ENCODE results near the gene OIP5. TPM values are rescaled to one million over a fixed set of nuclear protein-coding genes. Genes with fewer than 3 reads are reported as not detected.

Gene OIP5
- total and polyA plus RNA-seq, 9 of the 15 experiments (the other 6 are each of a cell fraction or from before 2014, with no cell fraction given), result 8.3 to 54.8 (median 35.3) TPM

DNA sequence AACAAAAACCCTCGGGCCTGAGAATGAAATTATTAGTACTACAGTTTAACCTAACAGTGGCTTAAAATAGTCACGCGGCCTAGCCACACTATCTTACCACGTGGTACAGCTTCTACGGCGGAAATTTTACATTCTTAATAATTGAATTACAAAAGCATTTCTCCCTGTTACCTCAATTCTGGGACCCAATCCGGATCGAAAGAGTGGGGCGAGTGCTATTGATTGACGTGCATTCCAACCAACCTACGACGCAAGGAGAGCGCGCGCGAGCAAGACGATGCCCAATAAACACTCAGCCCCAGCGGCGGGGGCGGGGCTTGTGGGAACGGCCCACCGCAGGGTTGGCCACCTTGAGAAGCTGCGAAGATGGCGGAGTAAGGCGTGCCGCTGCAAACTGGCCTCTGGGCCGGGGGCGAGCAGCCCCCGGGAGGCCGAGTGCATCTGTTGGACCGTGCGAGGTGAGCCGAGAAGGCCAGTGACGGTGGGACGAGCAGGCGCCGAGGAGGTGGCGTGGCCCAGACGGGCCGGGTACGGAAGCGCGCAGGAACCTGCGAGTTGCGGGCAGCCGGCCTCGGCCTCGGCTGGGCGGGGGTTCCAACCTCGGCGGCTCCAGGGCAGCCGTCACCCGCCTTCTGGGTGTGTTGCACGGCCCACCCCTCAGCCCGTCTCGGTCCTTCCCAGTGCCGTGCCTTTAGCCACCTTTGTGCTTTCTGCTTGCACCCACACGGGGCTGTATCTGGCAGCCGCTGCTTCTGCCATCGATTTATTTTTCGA, 48.6 kb downstream of the OIP5 start (continued):
- TF ChIP-seq, protein P1, sequence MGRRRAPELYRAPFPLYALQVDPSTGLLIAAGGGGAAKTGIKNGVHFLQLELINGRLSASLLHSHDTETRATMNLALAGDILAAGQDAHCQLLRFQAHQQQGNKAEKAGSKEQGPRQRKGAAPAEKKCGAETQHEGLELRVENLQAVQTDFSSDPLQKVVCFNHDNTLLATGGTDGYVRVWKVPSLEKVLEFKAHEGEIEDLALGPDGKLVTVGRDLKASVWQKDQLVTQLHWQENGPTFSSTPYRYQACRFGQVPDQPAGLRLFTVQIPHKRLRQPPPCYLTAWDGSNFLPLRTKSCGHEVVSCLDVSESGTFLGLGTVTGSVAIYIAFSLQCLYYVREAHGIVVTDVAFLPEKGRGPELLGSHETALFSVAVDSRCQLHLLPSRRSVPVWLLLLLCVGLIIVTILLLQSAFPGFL (CRISPR knock-in tag; IDR thresholded peaks at IDR 0.05), result no peak
- TF ChIP-seq HDAC2 (IDR thresholded peaks at IDR 0.05), result peak; percentile 11
- no peak for TF ChIP-seq CC2D1A (IDR thresholded peaks at IDR 0.05)
- TF ChIP-seq TGIF2 (CRISPR knock-in tag; IDR thresholded peaks at IDR 0.05), result no peak
- TF ChIP-seq, protein P2, sequence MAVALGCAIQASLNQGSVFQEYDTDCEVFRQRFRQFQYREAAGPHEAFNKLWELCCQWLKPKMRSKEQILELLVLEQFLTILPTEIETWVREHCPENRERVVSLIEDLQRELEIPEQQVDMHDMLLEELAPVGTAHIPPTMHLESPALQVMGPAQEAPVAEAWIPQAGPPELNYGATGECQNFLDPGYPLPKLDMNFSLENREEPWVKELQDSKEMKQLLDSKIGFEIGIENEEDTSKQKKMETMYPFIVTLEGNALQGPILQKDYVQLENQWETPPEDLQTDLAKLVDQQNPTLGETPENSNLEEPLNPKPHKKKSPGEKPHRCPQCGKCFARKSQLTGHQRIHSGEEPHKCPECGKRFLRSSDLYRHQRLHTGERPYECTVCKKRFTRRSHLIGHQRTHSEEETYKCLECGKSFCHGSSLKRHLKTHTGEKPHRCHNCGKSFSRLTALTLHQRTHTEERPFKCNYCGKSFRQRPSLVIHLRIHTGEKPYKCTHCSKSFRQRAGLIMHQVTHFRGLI (CRISPR knock-in tag; IDR thresholded peaks at IDR 0.05), result no peak
- TF ChIP-seq ZNF785 (CRISPR knock-in tag; IDR thresholded peaks at IDR 0.05), result no peak
- TF ChIP-seq ZNF12 (CRISPR knock-in tag; IDR thresholded peaks at IDR 0.05), result peak; percentile 66
- peak; percentile 81 for TF ChIP-seq U2AF1 (optimal IDR thresholded peaks at IDR 0.05; ENCODE audit: low read depth, low read length)
- TF ChIP-seq ATF1 (CRISPR knock-in tag; IDR thresholded peaks at IDR 0.05), result no peak
- peak; percentile 97 for TF ChIP-seq ATF1 (tag; IDR thresholded peaks at IDR 0.05)
- TF ChIP-seq, protein P3, sequence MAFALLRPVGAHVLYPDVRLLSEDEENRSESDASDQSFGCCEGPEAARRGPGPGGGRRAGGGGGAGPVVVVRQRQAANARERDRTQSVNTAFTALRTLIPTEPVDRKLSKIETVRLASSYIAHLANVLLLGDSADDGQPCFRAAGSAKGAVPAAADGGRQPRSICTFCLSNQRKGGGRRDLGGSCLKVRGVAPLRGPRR (CRISPR knock-in tag; IDR thresholded peaks at IDR 0.05), result 0 out of 2 replicates have a peak, but pooled peaks have one; percentile 43
- peak; percentile 62 for TF ChIP-seq CCNT2 (IDR thresholded peaks at IDR 0.05; ENCODE audit: borderline replicate concordance, extremely low read depth, insufficient read length, low read depth, low read length)
- TF ChIP-seq FOS (IDR thresholded peaks at IDR 0.05; ENCODE audit: extremely low read depth, insufficient read length), result peak; percentile 99
- TF ChIP-seq, protein P4, sequence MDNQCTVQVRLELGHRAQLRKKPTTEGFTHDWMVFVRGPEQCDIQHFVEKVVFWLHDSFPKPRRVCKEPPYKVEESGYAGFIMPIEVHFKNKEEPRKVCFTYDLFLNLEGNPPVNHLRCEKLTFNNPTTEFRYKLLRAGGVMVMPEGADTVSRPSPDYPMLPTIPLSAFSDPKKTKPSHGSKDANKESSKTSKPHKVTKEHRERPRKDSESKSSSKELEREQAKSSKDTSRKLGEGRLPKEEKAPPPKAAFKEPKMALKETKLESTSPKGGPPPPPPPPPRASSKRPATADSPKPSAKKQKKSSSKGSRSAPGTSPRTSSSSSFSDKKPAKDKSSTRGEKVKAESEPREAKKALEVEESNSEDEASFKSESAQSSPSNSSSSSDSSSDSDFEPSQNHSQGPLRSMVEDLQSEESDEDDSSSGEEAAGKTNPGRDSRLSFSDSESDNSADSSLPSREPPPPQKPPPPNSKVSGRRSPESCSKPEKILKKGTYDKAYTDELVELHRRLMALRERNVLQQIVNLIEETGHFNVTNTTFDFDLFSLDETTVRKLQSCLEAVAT (IDR thresholded peaks at IDR 0.05), result peak; percentile 38 to 67; a peak in 2 of 4 replicates
- TF ChIP-seq, protein P5, sequence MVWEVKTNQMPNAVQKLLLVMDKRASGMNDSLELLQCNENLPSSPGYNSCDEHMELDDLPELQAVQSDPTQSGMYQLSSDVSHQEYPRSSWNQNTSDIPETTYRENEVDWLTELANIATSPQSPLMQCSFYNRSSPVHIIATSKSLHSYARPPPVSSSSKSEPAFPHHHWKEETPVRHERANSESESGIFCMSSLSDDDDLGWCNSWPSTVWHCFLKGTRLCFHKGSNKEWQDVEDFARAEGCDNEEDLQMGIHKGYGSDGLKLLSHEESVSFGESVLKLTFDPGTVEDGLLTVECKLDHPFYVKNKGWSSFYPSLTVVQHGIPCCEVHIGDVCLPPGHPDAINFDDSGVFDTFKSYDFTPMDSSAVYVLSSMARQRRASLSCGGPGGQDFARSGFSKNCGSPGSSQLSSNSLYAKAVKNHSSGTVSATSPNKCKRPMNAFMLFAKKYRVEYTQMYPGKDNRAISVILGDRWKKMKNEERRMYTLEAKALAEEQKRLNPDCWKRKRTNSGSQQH (CRISPR knock-in tag; IDR thresholded peaks at IDR 0.05), result no peak
- peak; percentile 59 for TF ChIP-seq PHF20 (IDR thresholded peaks at IDR 0.05; ENCODE audit: partially characterized antibody)
- TF ChIP-seq, protein P6, sequence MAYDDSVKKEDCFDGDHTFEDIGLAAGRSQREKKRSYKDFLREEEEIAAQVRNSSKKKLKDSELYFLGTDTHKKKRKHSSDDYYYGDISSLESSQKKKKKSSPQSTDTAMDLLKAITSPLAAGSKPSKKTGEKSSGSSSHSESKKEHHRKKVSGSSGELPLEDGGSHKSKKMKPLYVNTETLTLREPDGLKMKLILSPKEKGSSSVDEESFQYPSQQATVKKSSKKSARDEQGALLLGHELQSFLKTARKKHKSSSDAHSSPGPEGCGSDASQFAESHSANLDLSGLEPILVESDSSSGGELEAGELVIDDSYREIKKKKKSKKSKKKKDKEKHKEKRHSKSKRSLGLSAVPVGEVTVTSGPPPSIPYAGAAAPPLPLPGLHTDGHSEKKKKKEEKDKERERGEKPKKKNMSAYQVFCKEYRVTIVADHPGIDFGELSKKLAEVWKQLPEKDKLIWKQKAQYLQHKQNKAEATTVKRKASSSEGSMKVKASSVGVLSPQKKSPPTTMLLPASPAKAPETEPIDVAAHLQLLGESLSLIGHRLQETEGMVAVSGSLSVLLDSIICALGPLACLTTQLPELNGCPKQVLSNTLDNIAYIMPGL (CRISPR knock-in tag; IDR thresholded peaks at IDR 0.05), result peak; percentile 60
- peak; percentile 97 for TF ChIP-seq PHF8 (IDR thresholded peaks at IDR 0.05; ENCODE audit: borderline replicate concordance, low read length)
- peak; percentile 25; the same call in 1 of the 2 replicates for TF ChIP-seq ZNF75A (CRISPR knock-in tag; IDR thresholded peaks at IDR 0.05)

All from K562 (cell line).